ENCODE data around the gene FBF1.
A peak's percentile ranks its signal among the peaks of the same experiment; 100 is the strongest.
"Not testable (repeated sequence)": the region's sequence is repeated elsewhere in the genome, so short reads cannot be mapped to it uniquely, and the experiment has no call there.

FBF1 gene

GRCh38 chr17:75876938-75877751 lies 63.7 kb downstream of the FBF1 start:
- TF ChIP-seq POLR2AphosphoS5 (IDR thresholded peaks at IDR 0.05; ENCODE audit: low read depth, low read length) (no peak), POLR2A (IDR thresholded peaks at IDR 0.05; ENCODE audit: low read depth, low read length) (no peak), TAF1 (IDR thresholded peaks at IDR 0.05; ENCODE audit: borderline replicate concordance, low read depth, low read length) (no peak)
- FAIRE-seq (peak; percentile 9), DNase-seq (ENCODE audit: insufficient read length) (no peak)

GRCh38 chr17:75876190-75876937 lies 64.5 kb downstream of the FBF1 start:
- no peak for DNase-seq (ENCODE audit: insufficient read length)
- TF ChIP-seq POLR2A (IDR thresholded peaks at IDR 0.05; ENCODE audit: low read depth, low read length): no peak
- TF ChIP-seq POLR2AphosphoS5 (IDR thresholded peaks at IDR 0.05; ENCODE audit: low read depth, low read length): no peak
- TF ChIP-seq TAF1 (IDR thresholded peaks at IDR 0.05; ENCODE audit: borderline replicate concordance, low read depth, low read length): no peak
- peak; percentile 67 for FAIRE-seq

GRCh38 chr17:75875940-75876189 lies 65.0 kb downstream of the FBF1 start:
- FAIRE-seq: no peak
- no peak for TF ChIP-seq TAF1 (IDR thresholded peaks at IDR 0.05; ENCODE audit: borderline replicate concordance, low read depth, low read length)
- no peak for TF ChIP-seq POLR2AphosphoS5 (IDR thresholded peaks at IDR 0.05; ENCODE audit: low read depth, low read length)
- no peak for TF ChIP-seq POLR2A (IDR thresholded peaks at IDR 0.05; ENCODE audit: low read depth, low read length)
- no peak for DNase-seq (ENCODE audit: insufficient read length)

- FAIRE-seq (no peak), DNase-seq (ENCODE audit: insufficient read length) (no peak)
- no peak for TF ChIP-seq POLR2A (IDR thresholded peaks at IDR 0.05; ENCODE audit: low read depth, low read length)
- TF ChIP-seq POLR2AphosphoS5 (IDR thresholded peaks at IDR 0.05; ENCODE audit: low read depth, low read length): no peak
- no peak for TF ChIP-seq TAF1 (IDR thresholded peaks at IDR 0.05; ENCODE audit: borderline replicate concordance, low read depth, low read length)
Measured at GRCh38 chr17:75875182-75875939, 65.5 kb downstream of the FBF1 start.

- FAIRE-seq: no peak
- DNase-seq (ENCODE audit: insufficient read length): no peak
- TF ChIP-seq POLR2AphosphoS5 (IDR thresholded peaks at IDR 0.05; ENCODE audit: low read depth, low read length): no peak
Measured at GRCh38 chr17:75874323-75875181, 66.3 kb downstream of the FBF1 start.

- DNase-seq (ENCODE audit: insufficient read length): no peak
- TF ChIP-seq POLR2A (IDR thresholded peaks at IDR 0.05; ENCODE audit: low read depth, low read length) (no peak), POLR2AphosphoS5 (IDR thresholded peaks at IDR 0.05; ENCODE audit: low read depth, low read length) (no peak), TAF1 (IDR thresholded peaks at IDR 0.05; ENCODE audit: borderline replicate concordance, low read depth, low read length) (no peak)
- FAIRE-seq: no peak
Measured at GRCh38 chr17:75873587-75874322, 67.1 kb downstream of the FBF1 start.

- TF ChIP-seq POLR2AphosphoS5 (IDR thresholded peaks at IDR 0.05; ENCODE audit: low read depth, low read length): no peak
- no peak for TF ChIP-seq POLR2A (IDR thresholded peaks at IDR 0.05; ENCODE audit: low read depth, low read length)
- TF ChIP-seq TAF1 (IDR thresholded peaks at IDR 0.05; ENCODE audit: borderline replicate concordance, low read depth, low read length): no peak
- DNase-seq (ENCODE audit: insufficient read length) (no peak), FAIRE-seq (no peak)
Measured at GRCh38 chr17:75872434-75873351, 68.1 kb downstream of the FBF1 start.

GRCh38 chr17:75870228-75870627 lies 70.6 kb downstream of the FBF1 start:
- DNase-seq (ENCODE audit: insufficient read length); FAIRE-seq: not testable (repeated sequence)

- TF ChIP-seq POLR2AphosphoS5 (IDR thresholded peaks at IDR 0.05; ENCODE audit: low read depth, low read length) (no peak), TAF1 (IDR thresholded peaks at IDR 0.05; ENCODE audit: borderline replicate concordance, low read depth, low read length) (no peak), POLR2A (IDR thresholded peaks at IDR 0.05; ENCODE audit: low read depth, low read length) (no peak)
- no peak for FAIRE-seq
- no peak for DNase-seq (ENCODE audit: insufficient read length)
Measured at GRCh38 chr17:75869282-75870141, 71.3 kb downstream of the FBF1 start.

GRCh38 chr17:75868730-75869281 lies 72.0 kb downstream of the FBF1 start:
- FAIRE-seq; DNase-seq (ENCODE audit: insufficient read length): not testable (repeated sequence)

- FAIRE-seq; DNase-seq (ENCODE audit: insufficient read length): not testable (repeated sequence)
Measured at GRCh38 chr17:75865404-75866188, 75.2 kb downstream of the FBF1 start.

- not testable (repeated sequence) for DNase-seq (ENCODE audit: insufficient read length); FAIRE-seq
Measured at GRCh38 chr17:75864887-75865286, 76.0 kb downstream of the FBF1 start.
